K562 (cell line): Measurements from ENCODE around the gene LHX5. TPM values are rescaled to one million over a fixed set of nuclear protein-coding genes. Genes with fewer than 3 reads are reported as not detected.
A peak's percentile ranks its signal among the peaks of the same experiment; 100 is the strongest.

Experiments
- ATAC-seq: fragments of 200-7000 bp; cut with Tn5 transposase; 3 replicates; pipeline ENCODE4 v1.9.1; 2020; ENCODE audit warnings: moderate library complexity
- BruUV-seq: library from RNA; stranded (reverse); fragments of 400-500 nt; replicated peaks from 2 replicates; lab custom pipeline; 2021; lab: Mats Ljungman, UMichigan
- CTCF ChIA-PET: fragments of 300-600 bp; formaldehyde crosslinking; extraction: SDS; loops from one replicate; lab custom pipeline; 2021; ENCODE audit warnings: low intra/inter-chr PET ratio; lab: Yijun Ruan, JAX
- POLR2A ChIA-PET: fragments of 300-600, 350-650 bp; sonication (Branson Sonifier 250); formaldehyde crosslinking; extraction: SDS; loops from one replicate; lab custom pipeline; 2021; ENCODE audit warnings: antibody characterized with exemption, inconsistent platforms; lab: Yijun Ruan, JAX
- DNase-seq, 4 experiments: peaks; one replicate each; pipeline versions ENCODE4 v3.0.0 to v3.0.0-alpha.2; 2011 to 2018; ENCODE audit warnings: low spot score in 3 of 4, mixed read lengths in 3 of 4; ENCODE audit errors: extremely low read depth in 1 of 4
- FAIRE-seq: peaks from 2 replicates; lab custom pipeline; 2011; peaks lifted over from hg19 to GRCh38; lab: Jason Lieb, UNC
- H2AFZ ChIP-seq: 2 replicates; pipeline ENCODE4 v1.6.0; 2011; ENCODE audit warnings: low read depth, low read length, control low read depth, inconsistent platforms
- H3K27ac ChIP-seq: fragments of 200-600 bp; 3 replicates; pipeline ENCODE4 v1.8.0; 2011; ENCODE audit warnings: low read depth, mild to moderate bottlenecking, control low read depth, inconsistent platforms, low read length, moderate library complexity, mixed read lengths; ENCODE audit errors: extremely low read depth
- H3K27me3 ChIP-seq, 2 experiments: fragments of 300-600 bp in 1 of 2; 2 replicates in 1 of 2; 3 replicates in 1 of 2; pipeline versions ENCODE4 v1.6.0 to v1.8.0; 2011; ENCODE audit warnings: inconsistent platforms in 2 of 2, low read length in 2 of 2, mild to moderate bottlenecking in 1 of 2, mixed read lengths in 1 of 2, moderate library complexity in 1 of 2; ENCODE audit not compliant: control insufficient read depth in 2 of 2, insufficient read depth in 2 of 2
- H3K36me3 ChIP-seq: fragments of 300-600 bp; 3 replicates; pipeline ENCODE4 v1.8.0; 2011; ENCODE audit warnings: mild to moderate bottlenecking, low read length, inconsistent platforms; ENCODE audit not compliant: control insufficient read depth, insufficient read depth
- H3K4me1 ChIP-seq, 2 experiments: fragments of 200-600 bp in 1 of 2; replicated peaks in 1 of 2; 2 replicates in 1 of 2; 3 replicates in 1 of 2; pipeline versions ENCODE4 v1.5.1 to v1.8.0; 2011; ENCODE audit warnings: inconsistent platforms in 2 of 2, low read length in 2 of 2, mild to moderate bottlenecking in 1 of 2, mixed read lengths in 1 of 2, moderate library complexity in 1 of 2; ENCODE audit not compliant: control insufficient read depth in 2 of 2, insufficient read depth in 2 of 2
- H3K4me2 ChIP-seq: 2 replicates; pipeline ENCODE4 v1.6.1; 2011; ENCODE audit warnings: low read length, control low read depth, inconsistent platforms, mixed read lengths; ENCODE audit not compliant: insufficient read depth
- H3K4me3 ChIP-seq: fragments of 200-600 bp; sonication (generic), shearing (Covaris generic); 2 replicates; pipeline ENCODE4 v1.5.1; 2016; ENCODE audit warnings: control low read depth, inconsistent platforms
- H3K79me2 ChIP-seq: fragments of 200-600 bp; 3 replicates; pipeline ENCODE4 v1.8.0; 2011; ENCODE audit warnings: low read length, inconsistent platforms; ENCODE audit not compliant: control insufficient read depth, insufficient read depth
- H3K9ac ChIP-seq, 2 experiments: 2 replicates each; pipeline versions ENCODE4 v1.6.0 to v1.6.1; 2011; ENCODE audit warnings: low read depth in 2 of 2, low read length in 2 of 2, control low read depth in 1 of 2, inconsistent platforms in 1 of 2, mild to moderate bottlenecking in 1 of 2, mixed read lengths in 1 of 2; ENCODE audit not compliant: insufficient read depth in 1 of 2
- H3K9me1 ChIP-seq: one replicate; pipeline ENCODE4 v1.6.0; 2011; ENCODE audit warnings: inconsistent platforms, mild to moderate bottlenecking, low read length, moderate library complexity; ENCODE audit not compliant: control insufficient read depth, insufficient read depth
- H3K9me3 ChIP-seq: replicated peaks from 2 replicates; pipeline ENCODE4 v1.5.1; 2011; ENCODE audit warnings: low read depth, low read length, inconsistent platforms; ENCODE audit not compliant: control insufficient read depth, insufficient read depth
- H4K20me1 ChIP-seq: replicated peaks from 2 replicates; pipeline ENCODE4 v1.6.1; 2011; ENCODE audit warnings: low read length, inconsistent platforms, mixed read lengths; ENCODE audit not compliant: control insufficient read depth, insufficient read depth
- DMBX1 ChIP-seq: fragments of 250-450 bp; sonication (Bioruptor Pico); IDR thresholded peaks from 2 replicates; pipeline ENCODE4 v1.8.0; 2022; ENCODE audit warnings: inconsistent platforms, mild to moderate bottlenecking, moderate library complexity, borderline replicate concordance
- KDM1A ChIP-seq, 2 experiments: fragments of 450-650 bp; IDR thresholded peaks; 2 replicates each; pipeline ENCODE4 v1.6.1; 2016; ENCODE audit warnings: mild to moderate bottlenecking in 2 of 2
- MBD1 ChIP-seq: fragments of 250-450 bp; sonication (Bioruptor Pico); IDR thresholded peaks from 2 replicates; pipeline ENCODE4 v1.8.0; 2022; ENCODE audit warnings: inconsistent platforms
- NCOA2 ChIP-seq, 2 experiments: fragments of 450-650 bp; IDR thresholded peaks; 2 replicates each; pipeline ENCODE4 v1.6.1; 2018; ENCODE audit warnings: mild to moderate bottlenecking in 2 of 2, moderate library complexity in 1 of 2; ENCODE audit not compliant: partially characterized antibody in 2 of 2
- NCOA6 ChIP-seq: fragments of 450-650 bp; IDR thresholded peaks from 2 replicates; pipeline ENCODE4 v1.6.1; 2017; ENCODE audit warnings: mild to moderate bottlenecking
- TBL1XR1 ChIP-seq, 2 experiments: IDR thresholded peaks; 2 replicates each; pipeline ENCODE4 v1.6.1; 2012; ENCODE audit warnings: improper control_type of control experiment in 2 of 2, low read length in 2 of 2, mild to moderate bottlenecking in 1 of 2
- WGBS: fragments of 100-300 bp; shearing (Covaris generic); methylation state at CpG from one replicate; pipeline ENCODE4 v1.1.6; 2016; ENCODE audit warnings: low coverage, mixed read lengths; ENCODE audit not compliant: insufficient coverage; ENCODE audit errors: missing lambda C conversion rate; 5-methylcytosine and 5-hydroxymethylcytosine counted together
- in situ Hi-C: fragments of 300-500 bp; cut with MboI; formaldehyde crosslinking; loops from 4 replicates; pipeline ENCODE4 v1.15.0; 2018; ENCODE audit warnings: inconsistent platforms, mixed read lengths
- intact Hi-C: fragments of 100-400 bp; cut with micrococcal nuclease; formaldehyde crosslinking; loops from 2 replicates; pipeline ENCODE4 v1.14.2; 2022
- polyA plus RNA-seq, 8 experiments: library from polyadenylated mRNA; depleted of rRNA in 4 of 8; stranded (reverse) in 5 of 8; unstranded in 3 of 8; fragments of >200 nt; fragmentation: Nextera tagmentation in 2 of 8; fragmentation: Illumina TruSeq in 1 of 8; extraction: Ambion mirVana in 2 of 8; extraction: Trizol in 1 of 8; gene quantifications; 2 replicates each; pipeline versions ENCODE4 v1.2.1 to v1.2.3, GENCODE V29; 2011 to 2014; ENCODE audit warnings: inconsistent platforms in 1 of 8, missing spikeins in 1 of 8
- total RNA-seq, 7 experiments: library from RNA; depleted of rRNA in 6 of 7; stranded (reverse); fragments of >200 nt in 6 of 7; fragmentation: Illumina TruSeq in 2 of 7; extraction: Trizol in 2 of 7; gene quantifications; 2 replicates each; pipeline versions ENCODE4 v1.2.1 to v1.2.3, GENCODE V29; 2011 to 2021; ENCODE audit warnings: low replicate concordance in 1 of 7

LHX5 gene
- total and polyA plus RNA-seq, 9 of the 15 experiments (the other 6 are each of a cell fraction or from before 2014, with no cell fraction given): 0.04 to 0.17 (median 0.05) TPM; not detected in 6

DNA sequence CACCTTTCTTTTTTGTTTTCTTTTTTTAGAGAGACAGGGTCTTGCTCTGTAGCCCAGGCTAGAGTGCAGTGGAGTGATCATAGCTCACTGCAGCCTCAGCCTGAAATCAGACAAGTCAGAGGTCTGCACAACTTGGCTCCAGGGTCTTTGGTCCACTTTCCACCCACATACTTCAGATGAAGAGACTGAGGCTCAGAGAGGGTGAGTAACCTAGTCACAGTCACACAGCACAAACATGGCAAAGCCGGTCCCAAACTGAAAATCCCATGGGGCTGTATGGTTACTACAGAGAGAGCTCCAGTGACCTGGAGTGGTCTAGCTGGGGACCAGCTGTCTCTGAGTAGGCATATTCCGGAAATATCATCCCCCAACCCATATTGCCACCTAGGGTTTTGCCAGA is 19.2 kb downstream of the LHX5 start (continued):
- TF ChIP-seq NCOA6: no peak
- peak in 1 of 2 experiments; percentile 62; a peak in 2 of 4 replicates for TF ChIP-seq KDM1A (IDR thresholded peaks at IDR 0.05)
- no peak for TF ChIP-seq MBD1 (CRISPR knock-in tag)

DNA sequence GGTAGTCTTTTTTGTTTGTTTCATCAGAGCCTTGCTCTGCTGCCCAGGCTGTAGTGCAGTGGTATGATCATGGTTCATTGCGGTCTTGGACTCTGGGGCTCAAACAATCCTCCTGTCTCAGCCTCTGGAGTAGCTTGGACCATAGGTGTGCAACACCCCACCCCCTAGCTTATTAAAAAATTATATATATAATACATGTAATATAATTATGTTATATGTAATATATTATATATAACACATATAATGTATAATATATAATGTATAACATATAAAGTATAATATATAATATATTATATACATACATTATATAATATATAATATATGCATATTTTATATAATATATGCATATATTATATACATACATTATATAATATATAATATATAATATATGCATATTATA is 21.8 kb downstream of the LHX5 start:
- DNase-seq (no peak), FAIRE-seq (no peak), ATAC-seq (no peak)
- Histone ChIP-seq H3K27ac (no peak overlapping the region), H3K79me2 (no peaks in the 10 kb centered on the region), H4K20me1 (no peaks in the 10 kb centered on the region), H3K4me2 (no peak overlapping the region), H3K27me3 (peaks cover 0 to 2% of the 10 kb centered on the region in 2 experiments; a peak in 1 of 5 replicates), H3K36me3 (no peaks in the 10 kb centered on the region), H3K9ac (no peak overlapping the region), H3K9me3 (no peaks in the 10 kb centered on the region; the same call in 1 of the 2 replicates), H3K9me1 (no peaks in the 10 kb centered on the region), H3K4me3 (no peak overlapping the region), H3K4me1 (no peaks in the 10 kb centered on the region), H2AFZ (no peak overlapping the region)
- intact Hi-C loops (no loop called here), in situ Hi-C loops (no loop called here)
- WGBS: 90% methylated on average over 1 of the region's 1 CpG
- CTCF ChIA-PET: no interaction called here
- TF ChIP-seq TBL1XR1 (IDR thresholded peaks at IDR 0.05; ENCODE audit: low read length in 2 of 2) (no peak), DMBX1 (CRISPR knock-in tag) (no peak), NCOA2 (IDR thresholded peaks at IDR 0.05; ENCODE audit: partially characterized antibody in 2 of 2) (peak in 1 of 2 experiments; percentile 78)
- BruUV-seq: no TSS peak
- POLR2A ChIA-PET: no interaction called here
